ENCODE measurements around the gene PCAT6.

- TF ChIP-seq POLR2A (IDR thresholded peaks at IDR 0.05; ENCODE audit: low read depth, low read length) = no peak
- TF ChIP-seq TAF1 (IDR thresholded peaks at IDR 0.05; ENCODE audit: low read depth, low read length) = no peak
Measured at GRCh38 chr1:202802034-202802433, 8.7 kb upstream of the PCAT6 start.

All from GM12891 (cell line).